ENCODE measurements around the gene CYP46A1.
"Not testable (repeated sequence)": the region's sequence is repeated elsewhere in the genome, so short reads cannot be mapped to it uniquely, and the experiment has no call there.

CYP46A1 gene

DNA sequence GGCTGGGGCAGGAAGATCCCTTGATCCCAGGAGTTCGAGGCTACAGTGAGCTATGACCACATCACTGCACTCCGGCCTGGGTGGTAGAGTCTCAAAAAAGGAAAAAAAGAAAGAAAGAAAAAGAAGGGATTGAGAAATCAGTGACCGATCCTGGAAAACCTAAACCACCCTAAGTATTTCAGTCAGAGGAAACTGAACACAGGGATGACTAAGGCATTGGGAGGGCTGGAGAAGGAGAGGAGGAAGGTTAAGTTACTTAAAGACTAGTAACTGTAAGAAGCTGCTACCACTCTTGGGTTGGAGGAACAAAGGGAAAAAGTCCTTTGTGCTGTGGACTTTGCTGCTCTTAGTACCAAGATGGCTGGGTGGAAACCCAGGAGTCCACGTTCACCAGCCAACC lies 28.6 kb upstream of the CYP46A1 start:
- FAIRE-seq (no peak), DNase-seq (ENCODE audit: insufficient read length, low spot score) (no peak)
- no peak for TF ChIP-seq POLR2AphosphoS5 (IDR thresholded peaks at IDR 0.05; ENCODE audit: low read depth, low read length)

DNA sequence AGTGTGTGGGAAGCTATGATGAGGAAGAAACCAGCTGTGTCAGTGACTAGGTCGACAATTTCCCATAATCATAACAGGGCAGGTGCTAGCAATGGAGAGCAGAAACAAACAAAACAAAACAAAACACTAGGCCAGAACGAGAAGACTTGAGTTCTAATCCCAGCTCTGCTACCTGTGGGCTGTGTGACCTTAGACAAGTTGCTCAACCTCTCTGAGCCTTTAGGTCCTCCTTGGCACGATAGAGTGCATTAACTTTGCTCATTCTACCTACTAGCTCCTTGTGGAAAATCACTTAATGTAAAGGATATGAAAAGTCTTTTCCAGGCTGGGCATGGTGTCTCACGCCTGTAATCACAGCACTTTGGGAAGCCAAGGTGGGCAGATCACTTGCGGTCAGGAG lies 27.9 kb upstream of the CYP46A1 start:
- no peak for DNase-seq (ENCODE audit: insufficient read length, low spot score)
- TF ChIP-seq SPI1 (IDR thresholded peaks at IDR 0.05; ENCODE audit: low read depth, low read length) (no peak), TAF1 (IDR thresholded peaks at IDR 0.05; ENCODE audit: low read depth, low read length) (no peak), PAX5 (IDR thresholded peaks at IDR 0.05; ENCODE audit: insufficient read depth, low read length, severe bottlenecking) (no peak), POLR2AphosphoS5 (IDR thresholded peaks at IDR 0.05; ENCODE audit: low read depth, low read length) (no peak), POU2F2 (IDR thresholded peaks at IDR 0.05; ENCODE audit: low read depth, low read length) (no peak), POLR2A (IDR thresholded peaks at IDR 0.05; ENCODE audit: low read depth, low read length) (no peak)
- no peak for FAIRE-seq

DNA sequence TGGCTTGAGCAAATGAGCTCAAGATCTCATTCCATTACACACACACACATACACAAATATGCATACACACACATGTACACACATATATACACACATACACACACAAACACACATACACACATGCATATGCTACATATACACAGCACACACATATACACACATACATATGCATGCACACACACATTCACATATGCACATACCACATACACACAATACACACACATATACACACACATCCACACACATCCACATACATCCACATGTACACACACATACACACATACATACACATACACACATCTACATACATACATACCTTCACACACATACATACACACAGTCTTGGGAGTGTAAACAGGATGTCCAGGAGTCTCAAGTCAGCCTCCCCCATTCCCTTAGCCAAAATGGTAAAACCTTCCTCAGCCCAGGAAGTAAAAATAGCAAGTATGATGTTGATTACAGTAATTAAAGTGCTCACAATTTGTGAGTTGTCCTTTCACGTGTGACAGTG lies 26.4 kb upstream of the CYP46A1 start:
- TF ChIP-seq TAF1 (IDR thresholded peaks at IDR 0.05; ENCODE audit: low read depth, low read length): no peak
- no peak for TF ChIP-seq SPI1 (IDR thresholded peaks at IDR 0.05; ENCODE audit: low read depth, low read length)
- TF ChIP-seq POLR2AphosphoS5 (IDR thresholded peaks at IDR 0.05; ENCODE audit: low read depth, low read length): no peak
- no peak for TF ChIP-seq PAX5 (IDR thresholded peaks at IDR 0.05; ENCODE audit: insufficient read depth, low read length, severe bottlenecking)
- TF ChIP-seq POLR2A (IDR thresholded peaks at IDR 0.05; ENCODE audit: low read depth, low read length): no peak
- TF ChIP-seq POU2F2 (IDR thresholded peaks at IDR 0.05; ENCODE audit: low read depth, low read length): no peak
- DNase-seq (ENCODE audit: insufficient read length, low spot score) (no peak), FAIRE-seq (peak; percentile 55)

DNA sequence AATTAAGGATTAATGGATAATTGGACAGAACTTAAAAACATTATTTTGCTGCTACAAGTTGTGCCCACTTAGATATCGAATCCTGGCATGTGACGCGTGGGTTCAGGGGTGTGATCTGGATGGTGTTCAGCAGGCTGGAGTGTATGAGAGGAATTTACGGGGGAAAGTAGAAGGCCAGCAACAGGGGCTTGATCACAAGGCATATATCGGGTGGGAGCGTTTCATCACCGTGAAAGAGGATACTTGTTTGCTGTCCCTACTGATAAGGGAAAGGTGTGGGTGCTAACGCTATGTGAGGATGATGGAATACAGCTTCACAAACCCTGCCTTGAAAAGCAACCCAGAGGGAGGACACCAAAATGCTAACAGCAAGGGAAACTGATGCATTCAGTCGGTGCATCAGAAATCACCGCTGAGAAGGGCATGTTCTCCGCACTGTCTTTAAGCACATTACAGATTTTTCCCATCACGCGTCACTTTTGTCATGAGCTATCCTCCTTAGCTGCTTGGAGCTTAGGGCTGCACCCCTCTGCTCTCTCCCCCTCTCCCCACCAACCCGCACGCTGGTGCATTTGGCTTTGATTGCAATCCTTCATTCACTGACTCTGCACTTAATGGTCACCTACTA lies 25.8 kb upstream of the CYP46A1 start:
- no peak for TF ChIP-seq SPI1 (IDR thresholded peaks at IDR 0.05; ENCODE audit: low read depth, low read length)
- no peak for TF ChIP-seq POLR2A (IDR thresholded peaks at IDR 0.05; ENCODE audit: low read depth, low read length)
- no peak for TF ChIP-seq POU2F2 (IDR thresholded peaks at IDR 0.05; ENCODE audit: low read depth, low read length)
- no peak for TF ChIP-seq TAF1 (IDR thresholded peaks at IDR 0.05; ENCODE audit: low read depth, low read length)
- no peak for TF ChIP-seq PAX5 (IDR thresholded peaks at IDR 0.05; ENCODE audit: insufficient read depth, low read length, severe bottlenecking)
- no peak for TF ChIP-seq POLR2AphosphoS5 (IDR thresholded peaks at IDR 0.05; ENCODE audit: low read depth, low read length)
- FAIRE-seq: no peak
- DNase-seq (ENCODE audit: insufficient read length, low spot score): no peak

DNA sequence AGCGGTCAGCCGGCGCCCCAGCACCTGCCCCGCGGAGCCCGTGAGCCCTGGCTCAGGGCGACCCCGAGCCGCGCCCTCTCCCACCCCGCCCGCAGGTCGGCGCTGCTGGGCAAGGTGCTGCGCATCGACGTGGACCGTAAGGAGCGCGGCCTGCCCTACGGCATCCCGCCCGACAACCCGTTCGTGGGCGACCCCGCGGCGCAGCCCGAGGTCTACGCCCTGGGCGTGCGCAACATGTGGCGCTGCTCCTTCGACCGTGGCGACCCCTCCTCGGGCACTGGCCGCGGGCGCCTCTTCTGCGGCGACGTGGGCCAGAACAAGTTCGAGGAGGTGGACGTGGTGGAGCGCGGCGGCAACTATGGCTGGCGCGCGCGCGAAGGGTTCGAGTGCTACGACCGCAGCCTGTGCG lies 24.8 kb upstream of the CYP46A1 start:
- no peak for DNase-seq (ENCODE audit: insufficient read length, low spot score)
- FAIRE-seq: no peak
- TF ChIP-seq POLR2AphosphoS5 (IDR thresholded peaks at IDR 0.05; ENCODE audit: low read depth, low read length) (no peak), POU2F2 (IDR thresholded peaks at IDR 0.05; ENCODE audit: low read depth, low read length) (no peak), POLR2A (IDR thresholded peaks at IDR 0.05; ENCODE audit: low read depth, low read length) (no peak), SPI1 (IDR thresholded peaks at IDR 0.05; ENCODE audit: low read depth, low read length) (no peak), TAF1 (IDR thresholded peaks at IDR 0.05; ENCODE audit: low read depth, low read length) (no peak), PAX5 (IDR thresholded peaks at IDR 0.05; ENCODE audit: insufficient read depth, low read length, severe bottlenecking) (no peak)

DNA sequence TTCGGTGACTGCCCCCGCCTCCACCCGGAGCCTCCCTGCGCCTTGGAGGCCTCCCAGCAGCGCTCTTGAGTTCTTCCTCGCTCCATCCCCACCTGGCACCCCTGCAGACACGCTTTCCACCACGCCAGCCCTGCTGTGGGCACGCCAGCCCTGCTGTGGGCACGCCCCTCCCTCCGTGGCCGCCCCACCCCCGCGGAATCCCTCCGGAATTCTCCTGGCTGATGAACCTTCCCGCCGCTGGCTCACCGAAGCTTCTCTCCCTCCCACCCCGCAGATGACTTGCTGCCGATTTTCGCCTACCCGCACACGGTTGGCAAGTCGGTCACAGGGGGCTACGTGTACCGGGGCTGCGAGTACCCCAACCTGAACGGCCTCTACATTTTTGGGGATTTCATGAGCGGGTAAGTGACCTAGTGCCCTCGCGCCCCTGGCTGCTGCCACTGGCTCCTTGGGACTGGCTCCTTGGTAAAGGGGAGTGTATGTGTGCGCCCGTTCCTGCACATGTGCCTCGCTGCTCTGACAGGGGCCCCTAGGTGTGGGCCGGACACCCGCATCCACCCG lies 24.0 kb upstream of the CYP46A1 start:
- DNase-seq (ENCODE audit: insufficient read length, low spot score): no peak
- no peak for FAIRE-seq
- TF ChIP-seq POU2F2 (IDR thresholded peaks at IDR 0.05; ENCODE audit: low read depth, low read length): no peak

DNA sequence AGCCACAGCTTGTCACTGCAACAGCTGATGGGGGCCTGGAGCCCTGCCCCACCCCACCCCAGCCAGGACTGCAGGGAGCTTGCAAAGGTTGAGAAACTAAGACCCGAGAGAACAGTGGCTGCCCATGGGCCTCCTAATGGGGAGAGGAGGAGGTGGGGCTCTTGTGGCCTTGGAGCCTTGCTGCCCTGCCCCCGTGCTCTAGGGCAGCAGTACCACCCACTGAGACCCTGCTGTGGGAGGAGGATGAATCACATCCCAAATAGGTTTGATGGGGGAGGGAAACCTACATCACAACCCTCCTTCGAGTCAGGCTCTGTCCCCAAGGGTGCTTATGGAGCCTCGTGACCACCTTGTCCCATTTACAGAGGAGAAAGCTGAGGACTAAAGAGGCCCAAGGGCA lies 23.3 kb upstream of the CYP46A1 start:
- no peak for TF ChIP-seq PAX5 (IDR thresholded peaks at IDR 0.05; ENCODE audit: insufficient read depth, low read length, severe bottlenecking)
- no peak for TF ChIP-seq POU2F2 (IDR thresholded peaks at IDR 0.05; ENCODE audit: low read depth, low read length)
- TF ChIP-seq TAF1 (IDR thresholded peaks at IDR 0.05; ENCODE audit: low read depth, low read length): no peak
- no peak for TF ChIP-seq POLR2A (IDR thresholded peaks at IDR 0.05; ENCODE audit: low read depth, low read length)
- TF ChIP-seq POLR2AphosphoS5 (IDR thresholded peaks at IDR 0.05; ENCODE audit: low read depth, low read length): no peak
- no peak for TF ChIP-seq SPI1 (IDR thresholded peaks at IDR 0.05; ENCODE audit: low read depth, low read length)
- DNase-seq (ENCODE audit: insufficient read length, low spot score): no peak
- FAIRE-seq: no peak

DNA sequence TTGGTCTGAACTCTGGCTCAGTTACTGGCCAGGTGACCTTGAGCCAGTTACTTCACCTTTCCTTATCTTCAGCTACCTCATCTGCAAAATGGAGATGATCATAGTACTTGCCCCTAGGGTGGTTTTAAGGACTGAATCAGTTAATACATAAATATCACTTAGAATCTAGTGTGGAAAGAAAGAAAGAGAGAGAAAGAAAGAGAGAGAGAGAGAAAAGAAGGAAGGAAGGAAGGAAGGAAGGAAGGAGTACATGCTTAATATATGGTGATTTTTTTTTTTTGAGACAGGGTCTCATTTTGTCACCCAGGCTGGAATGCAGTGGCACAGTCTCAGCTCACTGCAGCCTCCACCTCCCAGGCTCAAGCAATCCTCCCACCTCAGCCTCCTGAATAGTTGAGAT lies 22.9 kb upstream of the CYP46A1 start:
- not testable (repeated sequence) for FAIRE-seq

DNA sequence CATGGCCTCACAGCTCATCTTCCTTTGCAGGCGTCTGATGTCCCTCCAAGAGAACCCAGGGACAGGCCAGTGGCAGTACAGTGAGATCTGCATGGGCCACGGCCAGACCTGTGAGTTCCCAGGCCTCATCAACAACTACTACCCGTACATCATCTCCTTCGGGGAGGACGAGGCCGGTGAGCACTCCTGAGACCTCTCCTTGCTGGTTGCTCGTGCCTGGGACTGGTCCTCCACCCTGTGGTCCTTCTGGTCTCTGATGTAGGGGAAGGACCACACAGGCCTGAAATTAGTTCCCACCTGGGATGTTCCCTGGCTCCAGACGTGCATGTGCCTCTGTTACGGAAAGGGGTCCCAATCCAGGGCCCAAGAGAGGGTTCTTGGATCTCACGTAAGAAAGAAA lies 21.3 kb upstream of the CYP46A1 start:
- DNase-seq (ENCODE audit: insufficient read length, low spot score) (no peak), FAIRE-seq (no peak)
- TF ChIP-seq PAX5 (IDR thresholded peaks at IDR 0.05; ENCODE audit: insufficient read depth, low read length, severe bottlenecking) (no peak), POLR2A (IDR thresholded peaks at IDR 0.05; ENCODE audit: low read depth, low read length) (no peak), SPI1 (IDR thresholded peaks at IDR 0.05; ENCODE audit: low read depth, low read length) (no peak), POU2F2 (IDR thresholded peaks at IDR 0.05; ENCODE audit: low read depth, low read length) (no peak), POLR2AphosphoS5 (IDR thresholded peaks at IDR 0.05; ENCODE audit: low read depth, low read length) (no peak), TAF1 (IDR thresholded peaks at IDR 0.05; ENCODE audit: low read depth, low read length) (no peak)

More for the DNA sequence above, 22.9 kb upstream of the CYP46A1 start:
- DNase-seq (ENCODE audit: insufficient read length, low spot score): not testable (repeated sequence)

DNA sequence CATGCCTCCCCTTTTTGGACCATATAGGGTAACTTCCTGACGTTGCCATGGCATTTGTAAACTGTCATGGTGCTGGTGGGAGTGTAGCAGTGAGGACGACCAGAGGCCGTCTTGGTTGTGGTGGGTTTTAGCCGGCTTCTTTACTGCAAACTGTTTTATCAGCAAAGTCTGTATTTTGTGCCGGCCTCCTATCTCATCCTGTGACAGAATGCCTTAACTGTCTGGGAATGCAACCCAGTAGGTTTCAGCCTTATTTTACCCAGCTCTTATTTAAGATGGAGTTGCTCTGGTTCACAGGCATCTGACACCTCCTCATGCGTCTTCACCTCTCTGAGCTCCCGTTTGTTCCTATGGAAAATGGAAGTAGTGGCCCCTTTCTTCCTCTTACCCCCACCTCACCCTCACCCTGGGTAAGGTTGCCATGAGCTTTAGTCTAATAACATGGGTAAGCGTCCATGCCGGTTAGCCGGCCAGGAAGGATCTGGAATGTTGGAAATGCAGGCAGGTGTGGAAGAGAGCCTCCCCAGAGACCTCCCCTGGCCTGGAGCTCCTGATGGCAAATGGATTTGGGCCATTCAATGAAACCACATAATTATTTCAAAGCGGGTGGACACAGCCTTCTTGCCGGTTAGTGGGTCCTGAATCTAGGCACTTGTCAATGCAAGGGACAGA lies 20.6 kb upstream of the CYP46A1 start:
- TF ChIP-seq PAX5 (IDR thresholded peaks at IDR 0.05; ENCODE audit: insufficient read depth, low read length, severe bottlenecking): no peak
- TF ChIP-seq TAF1 (IDR thresholded peaks at IDR 0.05; ENCODE audit: low read depth, low read length): no peak
- TF ChIP-seq POLR2A (IDR thresholded peaks at IDR 0.05; ENCODE audit: low read depth, low read length): no peak
- no peak for TF ChIP-seq POLR2AphosphoS5 (IDR thresholded peaks at IDR 0.05; ENCODE audit: low read depth, low read length)
- TF ChIP-seq SPI1 (IDR thresholded peaks at IDR 0.05; ENCODE audit: low read depth, low read length): no peak
- DNase-seq (ENCODE audit: insufficient read length, low spot score) (no peak), FAIRE-seq (no peak)
